Measurements from ENCODE around the gene ZFAND2B.

DNA sequence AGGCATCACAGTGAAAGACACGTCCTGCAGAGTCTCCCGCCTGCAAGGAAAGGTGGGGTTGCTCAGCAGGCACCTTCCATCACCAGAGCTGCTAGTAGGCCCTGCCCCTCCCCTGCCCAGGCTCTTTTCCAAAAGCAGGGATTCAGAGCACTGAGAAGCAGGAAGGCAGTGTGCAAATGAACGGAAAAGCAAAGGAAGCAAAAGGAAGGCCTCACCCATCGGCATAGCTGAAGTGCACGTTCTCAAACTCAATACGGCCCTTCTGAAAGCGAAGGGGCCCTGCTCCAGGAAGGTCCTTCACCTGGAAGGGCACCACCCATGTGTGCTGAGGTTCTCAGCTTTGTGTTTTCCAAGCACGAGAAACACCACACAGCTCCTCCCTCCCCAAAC is 6.4 kb downstream of the ZFAND2B start:
- TF ChIP-seq, protein P1, sequence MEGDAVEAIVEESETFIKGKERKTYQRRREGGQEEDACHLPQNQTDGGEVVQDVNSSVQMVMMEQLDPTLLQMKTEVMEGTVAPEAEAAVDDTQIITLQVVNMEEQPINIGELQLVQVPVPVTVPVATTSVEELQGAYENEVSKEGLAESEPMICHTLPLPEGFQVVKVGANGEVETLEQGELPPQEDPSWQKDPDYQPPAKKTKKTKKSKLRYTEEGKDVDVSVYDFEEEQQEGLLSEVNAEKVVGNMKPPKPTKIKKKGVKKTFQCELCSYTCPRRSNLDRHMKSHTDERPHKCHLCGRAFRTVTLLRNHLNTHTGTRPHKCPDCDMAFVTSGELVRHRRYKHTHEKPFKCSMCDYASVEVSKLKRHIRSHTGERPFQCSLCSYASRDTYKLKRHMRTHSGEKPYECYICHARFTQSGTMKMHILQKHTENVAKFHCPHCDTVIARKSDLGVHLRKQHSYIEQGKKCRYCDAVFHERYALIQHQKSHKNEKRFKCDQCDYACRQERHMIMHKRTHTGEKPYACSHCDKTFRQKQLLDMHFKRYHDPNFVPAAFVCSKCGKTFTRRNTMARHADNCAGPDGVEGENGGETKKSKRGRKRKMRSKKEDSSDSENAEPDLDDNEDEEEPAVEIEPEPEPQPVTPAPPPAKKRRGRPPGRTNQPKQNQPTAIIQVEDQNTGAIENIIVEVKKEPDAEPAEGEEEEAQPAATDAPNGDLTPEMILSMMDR (IDR thresholded peaks at IDR 0.05; ENCODE audit: insufficient read depth, low read length, poor library complexity, severe bottlenecking), result no peak
- no peak for TF ChIP-seq EZH2phosphoT487 (conservative IDR thresholded peaks at IDR 0.05; ENCODE audit: low read length)

Data from SU-DHL-6 (cell line).